ENCODE measurements around the gene BMP2. TPM values are rescaled to one million over a fixed set of nuclear protein-coding genes. Genes with fewer than 3 reads are reported as not detected.

The BMP2 gene
- total RNA-seq, 1 donor from 2014 or later = 10.5 TPM

DNA sequence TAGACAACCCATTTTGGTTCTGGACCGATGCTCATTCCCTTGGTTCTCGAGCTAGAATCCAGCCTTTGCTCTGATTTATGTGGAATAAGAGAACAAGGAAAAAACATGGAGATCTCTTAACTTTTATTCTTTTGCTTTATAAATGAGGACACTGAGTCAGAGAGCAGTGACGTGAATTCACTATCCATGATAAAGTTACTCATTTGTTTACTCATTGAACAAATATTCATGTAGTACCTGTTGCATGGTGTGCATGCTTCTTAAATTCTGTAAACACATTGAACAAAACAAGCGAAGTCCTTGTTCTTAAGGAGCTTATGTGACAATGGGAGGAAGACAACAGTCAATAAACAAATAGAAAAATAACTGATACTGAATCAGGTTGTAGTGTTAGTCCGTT is 56.9 kb downstream of the BMP2 start:
- TF ChIP-seq, protein P1, sequence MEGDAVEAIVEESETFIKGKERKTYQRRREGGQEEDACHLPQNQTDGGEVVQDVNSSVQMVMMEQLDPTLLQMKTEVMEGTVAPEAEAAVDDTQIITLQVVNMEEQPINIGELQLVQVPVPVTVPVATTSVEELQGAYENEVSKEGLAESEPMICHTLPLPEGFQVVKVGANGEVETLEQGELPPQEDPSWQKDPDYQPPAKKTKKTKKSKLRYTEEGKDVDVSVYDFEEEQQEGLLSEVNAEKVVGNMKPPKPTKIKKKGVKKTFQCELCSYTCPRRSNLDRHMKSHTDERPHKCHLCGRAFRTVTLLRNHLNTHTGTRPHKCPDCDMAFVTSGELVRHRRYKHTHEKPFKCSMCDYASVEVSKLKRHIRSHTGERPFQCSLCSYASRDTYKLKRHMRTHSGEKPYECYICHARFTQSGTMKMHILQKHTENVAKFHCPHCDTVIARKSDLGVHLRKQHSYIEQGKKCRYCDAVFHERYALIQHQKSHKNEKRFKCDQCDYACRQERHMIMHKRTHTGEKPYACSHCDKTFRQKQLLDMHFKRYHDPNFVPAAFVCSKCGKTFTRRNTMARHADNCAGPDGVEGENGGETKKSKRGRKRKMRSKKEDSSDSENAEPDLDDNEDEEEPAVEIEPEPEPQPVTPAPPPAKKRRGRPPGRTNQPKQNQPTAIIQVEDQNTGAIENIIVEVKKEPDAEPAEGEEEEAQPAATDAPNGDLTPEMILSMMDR (IDR thresholded peaks at IDR 0.05; ENCODE audit: unreplicated experiment) = no peak
- Mint-ChIP-seq H3K4me1 (no peaks in the 10 kb centered on the region), H3K27ac (no peak overlapping the region), H3K4me3 (no peak overlapping the region), H3K27me3 (ENCODE audit: low read depth) (no peaks in the 10 kb centered on the region), H3K9me3 (no peaks in the 10 kb centered on the region), H3K36me3 (no peaks in the 10 kb centered on the region)
- DNase-seq (ENCODE audit: low spot score in 2 of 2, unreplicated experiment in 2 of 2) = no peak

DNA sequence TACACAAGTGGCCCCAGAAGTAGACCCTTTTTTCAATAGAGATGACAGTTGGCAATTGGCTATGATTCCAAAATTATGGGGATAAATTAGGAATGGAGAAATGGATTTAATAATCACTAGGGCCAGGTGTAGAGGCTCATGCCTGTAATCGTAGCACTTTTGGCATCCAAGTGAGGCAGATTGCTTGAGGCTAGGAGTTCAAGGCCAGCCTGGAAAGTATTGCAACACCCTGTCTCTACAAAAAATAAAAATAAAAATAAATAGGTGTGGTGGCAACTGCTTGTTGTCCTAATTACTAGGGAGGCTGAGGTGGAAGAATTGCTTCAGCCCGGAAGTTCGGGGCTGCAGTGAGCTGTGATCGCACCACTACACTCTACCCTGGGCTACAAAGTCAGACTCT is 60.0 kb downstream of the BMP2 start:
- TF ChIP-seq, protein P1 (IDR thresholded peaks at IDR 0.05; ENCODE audit: unreplicated experiment) = no peak
- no peaks in the 10 kb centered on the region for H3K4me1 Mint-ChIP-seq

DNA sequence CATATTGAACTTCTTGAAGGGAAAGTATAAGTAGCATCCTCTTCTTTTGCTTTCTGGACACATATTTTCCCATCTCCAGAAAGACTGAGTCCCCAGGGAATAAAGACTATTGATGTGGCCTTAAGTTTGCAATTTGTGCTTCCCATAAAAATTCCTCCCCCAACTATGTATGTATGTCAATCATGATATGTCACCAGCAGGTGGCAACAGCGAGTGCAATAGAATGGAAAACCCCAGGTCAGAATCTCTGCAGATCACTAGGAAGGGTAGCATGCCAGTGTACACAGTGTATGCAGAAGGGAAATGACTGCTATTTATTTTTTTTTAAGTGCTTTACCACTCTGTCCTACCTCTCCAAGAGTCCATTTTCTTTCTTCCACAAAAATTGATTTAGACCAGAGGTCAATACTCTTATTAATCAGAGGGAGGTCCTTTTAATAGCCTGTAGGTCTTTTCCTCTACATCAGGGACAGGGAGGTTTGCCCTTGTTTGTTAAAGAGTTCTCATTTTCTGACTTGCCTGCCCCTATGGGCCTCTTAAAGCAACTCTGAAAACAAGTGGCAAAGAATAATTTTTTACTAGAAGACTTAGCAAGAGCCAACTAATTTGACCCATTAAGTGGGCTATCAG is 61.4 kb downstream of the BMP2 start:
- no peaks in the 10 kb centered on the region for H3K27me3 Mint-ChIP-seq (ENCODE audit: low read depth)

More for the DNA sequence above, 60.0 kb downstream of the BMP2 start:
- no peaks in the 10 kb centered on the region for H3K36me3 Mint-ChIP-seq
- H3K9me3 Mint-ChIP-seq = no peaks in the 10 kb centered on the region
- no peak for DNase-seq (ENCODE audit: low spot score in 2 of 2, unreplicated experiment in 2 of 2)
- no peak overlapping the region for H3K27ac Mint-ChIP-seq
- H3K27me3 Mint-ChIP-seq (ENCODE audit: low read depth) = no peaks in the 10 kb centered on the region
- H3K4me3 Mint-ChIP-seq = no peak overlapping the region

DNA sequence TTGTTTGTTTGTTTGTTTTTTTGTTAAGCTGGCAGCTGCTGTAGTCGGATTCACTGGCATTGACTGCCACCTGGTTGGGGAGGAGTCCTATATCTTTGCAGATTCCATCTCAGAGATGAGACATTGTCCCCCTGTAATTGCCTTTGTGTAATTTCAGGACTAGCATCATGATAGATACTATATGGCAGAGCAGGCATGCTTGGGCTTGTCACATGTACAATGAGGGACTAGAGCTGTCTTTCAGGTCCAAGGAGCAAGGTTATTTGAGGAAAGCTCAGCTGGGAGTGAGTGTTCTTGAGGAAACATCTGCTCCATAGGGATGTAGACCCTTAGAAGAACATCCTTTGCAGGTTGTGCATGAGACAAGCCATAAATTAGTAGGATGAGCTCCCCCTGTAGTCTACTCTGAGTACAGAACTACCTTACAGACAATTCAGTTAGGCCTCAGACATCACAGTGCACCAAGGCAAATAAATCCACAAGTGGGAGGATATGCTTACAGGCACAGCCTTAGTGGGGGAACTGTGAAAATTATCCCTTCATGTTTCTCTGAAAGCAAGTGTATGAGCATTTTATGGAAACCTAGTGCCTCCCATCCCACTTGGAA is 62.1 kb downstream of the BMP2 start:
- DNase-seq (ENCODE audit: low spot score in 2 of 2, unreplicated experiment in 2 of 2) = no peak
- Mint-ChIP-seq H3K4me1 (no peaks in the 10 kb centered on the region), H3K27me3 (ENCODE audit: low read depth) (no peaks in the 10 kb centered on the region), H3K36me3 (no peaks in the 10 kb centered on the region), H3K27ac (no peak overlapping the region), H3K9me3 (no peaks in the 10 kb centered on the region), H3K4me3 (no peak overlapping the region)
- TF ChIP-seq, protein P1 (IDR thresholded peaks at IDR 0.05; ENCODE audit: unreplicated experiment) = no peak

More for the DNA sequence above, 61.4 kb downstream of the BMP2 start:
- no peak overlapping the region for H3K4me3 Mint-ChIP-seq
- no peaks in the 10 kb centered on the region for H3K4me1 Mint-ChIP-seq
- H3K9me3 Mint-ChIP-seq = no peaks in the 10 kb centered on the region
- TF ChIP-seq, protein P1 (IDR thresholded peaks at IDR 0.05; ENCODE audit: unreplicated experiment) = peak; percentile 83
- peak; percentile 23 to 65 for DNase-seq (ENCODE audit: low spot score in 2 of 2, unreplicated experiment in 2 of 2)
- H3K36me3 Mint-ChIP-seq = no peaks in the 10 kb centered on the region
- no peak overlapping the region for H3K27ac Mint-ChIP-seq

All from mesothelial cell of epicardium (in vitro differentiated cells).